Stimulated activated CD8-positive, alpha-beta memory T cell treated with anti-CD3 and anti-CD28 coated beads, Interleukin-7, amount 100 ng/mL, for 24 hours (primary cell): ENCODE measurements around the gene STXBP5L.
"Not testable (repeated sequence)": the region's sequence is repeated elsewhere in the genome, so short reads cannot be mapped to it uniquely, and the experiment has no call there.

Experiments
- DNase-seq: peaks from one replicate; pipeline ENCODE4 v3.0.0-alpha.2; 2020; ENCODE audit warnings: low read depth

STXBP5L gene

DNA sequence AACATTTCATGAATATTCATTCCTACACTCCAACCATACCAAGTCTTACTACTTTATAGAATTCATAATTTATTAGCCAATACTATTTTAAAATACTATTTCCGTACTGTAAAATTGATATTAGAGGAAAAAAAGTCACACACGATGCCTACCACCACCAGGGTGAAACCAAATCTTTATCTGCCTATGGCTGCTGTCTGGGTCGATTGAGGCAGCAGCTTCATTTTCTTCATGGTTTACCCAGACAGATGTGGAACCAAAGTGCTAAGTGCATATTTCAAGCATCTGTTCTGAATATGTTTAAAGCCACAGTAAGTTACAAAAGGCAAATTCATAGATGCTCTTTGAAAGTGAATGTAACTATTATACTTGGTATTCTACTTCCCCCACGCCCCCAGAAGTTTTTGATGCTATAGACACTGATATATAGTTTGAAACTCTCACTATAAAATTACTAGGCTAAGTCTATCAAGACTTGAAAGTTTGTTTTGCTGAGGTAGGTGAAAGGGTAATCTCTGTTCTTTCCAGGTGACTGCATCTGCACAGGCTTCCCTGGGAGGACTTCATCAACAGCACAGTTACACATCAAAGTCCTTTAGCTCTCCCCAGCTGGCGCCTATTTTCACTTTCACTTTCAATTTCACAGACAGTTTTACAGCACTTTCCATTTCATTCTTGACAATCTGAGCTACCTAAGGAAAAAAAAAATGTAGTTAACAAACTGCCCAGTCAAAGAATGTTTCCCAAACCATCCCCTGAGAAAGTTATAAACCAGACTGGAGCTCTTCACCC lies 523.9 kb downstream of the STXBP5L start:
- DNase-seq, result no peak

DNA sequence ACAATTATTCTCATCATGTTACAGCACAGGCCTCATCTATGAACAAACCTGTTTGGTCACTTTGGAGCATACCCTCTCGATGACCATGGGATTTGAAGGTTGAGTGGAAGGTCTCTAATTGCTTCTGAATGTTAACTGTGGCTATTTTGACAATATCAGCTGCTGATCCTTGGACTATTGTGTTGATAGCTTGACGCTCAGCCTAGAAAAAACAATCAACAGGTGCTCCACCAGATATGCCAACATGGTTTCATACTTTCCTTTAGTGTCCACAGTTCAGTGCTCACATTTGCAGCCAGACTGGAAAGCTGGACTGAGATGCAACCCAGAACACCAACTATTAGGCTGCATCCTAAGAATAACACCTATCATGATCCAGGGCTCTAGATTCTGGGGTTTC lies 528.1 kb downstream of the STXBP5L start:
- no peak for DNase-seq

DNA sequence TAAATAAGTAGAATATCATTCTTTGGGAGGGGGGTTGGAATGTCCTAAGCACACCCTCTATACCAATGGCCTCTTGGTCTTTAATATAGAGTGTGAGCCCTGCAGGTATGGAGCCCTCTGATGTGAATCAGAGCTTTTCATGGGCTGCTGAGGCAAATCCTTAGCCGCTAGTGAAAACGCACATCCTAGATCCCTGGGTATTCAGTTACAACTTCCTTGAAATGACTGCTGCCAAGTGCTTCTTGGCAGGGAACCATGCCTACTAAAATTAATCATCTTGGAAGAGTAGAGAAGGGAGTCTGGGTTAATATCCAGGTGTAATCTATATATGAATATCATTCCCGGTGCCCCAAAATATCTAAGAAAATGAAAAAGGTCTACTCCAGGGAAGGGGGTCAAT lies 528.6 kb downstream of the STXBP5L start:
- DNase-seq, result no peak

DNA sequence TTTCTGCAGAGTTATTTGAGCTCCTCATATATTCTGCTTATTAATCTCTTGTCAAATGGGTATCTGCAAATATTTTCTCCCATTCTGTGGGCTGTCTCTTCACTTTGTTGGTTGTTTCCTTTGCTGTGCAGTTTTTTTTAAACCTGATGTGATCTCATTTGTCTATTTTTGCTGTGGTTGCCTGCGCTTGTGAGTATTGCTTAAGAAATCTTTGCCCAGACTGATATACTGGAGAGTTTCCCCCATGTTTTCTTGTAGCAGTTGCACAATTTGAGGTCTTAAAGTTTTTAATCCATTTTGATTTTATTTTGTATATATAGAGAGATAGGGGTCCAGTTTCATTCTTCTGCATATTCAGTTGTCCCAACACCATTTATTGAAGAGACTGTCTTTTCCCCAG lies 535.5 kb downstream of the STXBP5L start:
- no peak for DNase-seq

DNA sequence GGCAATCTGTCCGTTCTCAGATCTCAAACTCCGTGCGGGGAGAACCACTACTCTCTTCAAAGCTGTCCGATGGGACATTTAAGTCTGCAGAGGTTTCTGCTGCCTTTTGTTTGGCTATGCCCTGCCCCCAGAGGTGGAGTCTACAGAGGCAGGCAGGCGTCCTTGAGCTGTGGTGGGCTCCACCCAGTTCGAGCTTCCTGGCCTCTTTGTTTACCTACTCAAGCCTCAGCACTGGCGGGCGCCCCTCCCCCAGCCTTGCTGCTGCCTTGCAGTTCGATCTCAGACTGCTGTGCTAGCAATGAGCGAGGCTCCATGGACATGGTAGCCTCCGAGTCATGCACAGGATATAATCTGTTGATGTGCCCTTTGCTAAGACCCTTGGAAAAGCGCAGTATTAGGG lies 543.7 kb downstream of the STXBP5L start:
- not testable (repeated sequence) for DNase-seq

DNA sequence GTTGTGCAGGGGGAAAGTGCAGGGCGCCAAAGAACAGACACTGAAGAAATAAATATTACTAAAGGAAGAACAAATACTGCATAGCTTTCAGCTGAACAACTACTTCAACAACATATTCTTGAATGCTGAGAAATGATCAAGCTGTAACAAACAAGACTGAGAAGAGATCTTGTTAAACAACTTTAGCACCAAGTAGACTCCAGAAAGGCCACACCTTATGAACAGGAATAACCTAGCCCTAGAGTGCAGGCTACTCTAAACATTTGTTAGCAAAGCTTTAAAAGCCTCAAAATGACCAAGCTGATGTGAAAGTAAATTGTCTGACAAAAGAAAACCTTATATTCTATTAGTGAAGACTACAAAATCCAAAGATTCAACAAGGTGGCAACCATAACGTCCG lies 554.6 kb downstream of the STXBP5L start:
- DNase-seq, result no peak

DNA sequence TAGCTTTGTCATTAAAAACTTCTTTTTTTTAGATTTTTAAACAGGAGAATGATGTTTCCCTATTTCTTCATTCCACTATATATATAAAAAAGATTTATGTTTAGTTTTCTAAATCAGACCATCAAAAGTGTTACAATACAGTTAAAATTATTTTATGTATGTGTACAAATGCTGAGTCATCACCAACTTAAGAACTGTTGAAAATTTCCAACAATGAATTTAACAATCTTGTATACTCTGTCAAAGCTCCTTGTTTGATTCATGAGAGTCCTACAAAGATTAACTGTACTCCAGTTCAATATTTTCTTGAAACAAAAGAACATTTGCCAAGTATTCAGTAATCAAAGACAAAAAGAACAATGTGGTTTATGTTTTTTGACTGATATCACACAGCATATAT lies 555.7 kb downstream of the STXBP5L start:
- DNase-seq, result no peak

DNA sequence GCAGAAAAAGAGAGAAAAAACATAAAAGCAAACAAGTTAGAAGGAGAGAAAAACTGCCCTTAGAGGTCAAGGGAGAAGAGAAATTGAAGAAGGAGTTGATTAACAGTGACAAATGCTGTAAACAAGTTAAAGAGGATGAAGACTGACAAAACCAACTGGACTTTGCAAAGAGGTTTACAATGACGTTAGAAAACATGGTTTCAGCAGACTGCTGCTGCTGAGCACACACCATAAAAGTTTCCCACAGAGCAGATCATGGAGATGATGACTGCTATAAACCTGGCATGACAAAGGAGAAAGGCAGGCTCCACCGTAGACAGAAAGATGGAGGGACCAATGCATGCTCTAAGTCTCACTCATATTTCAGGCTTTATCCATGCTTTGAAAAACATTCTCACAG lies 559.1 kb downstream of the STXBP5L start:
- no peak for DNase-seq

DNA sequence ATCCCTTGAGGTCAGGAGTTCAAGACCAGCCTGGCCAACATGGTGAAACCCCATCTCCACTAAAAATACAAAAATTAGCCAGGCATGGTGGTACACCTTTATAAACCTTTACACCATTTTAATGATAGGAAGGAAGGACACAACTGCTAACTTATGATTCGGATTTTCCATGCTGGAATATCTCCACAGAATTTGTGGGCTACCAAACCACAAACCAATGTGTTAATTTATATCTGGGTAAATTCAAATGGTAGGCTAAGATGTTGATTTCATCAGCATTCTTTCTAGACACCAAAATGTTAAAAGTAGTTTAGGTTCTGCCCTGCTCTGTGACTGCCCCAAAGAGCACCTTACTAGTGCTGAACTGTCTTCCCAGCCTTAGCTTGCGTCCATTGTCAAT lies 565.0 kb downstream of the STXBP5L start:
- no peak for DNase-seq
